CD4-positive, alpha-beta T cell (primary cell): ENCODE results near the gene DHX38. TPM values are rescaled to one million over a fixed set of nuclear protein-coding genes. Genes with fewer than 3 reads are reported as not detected.

ENCODE experiments used
- ATAC-seq: fragments of 200-7000 bp; cut with Tn5 transposase; one replicate; pipeline ENCODE4 v1.10.0; 2022; ENCODE audit warnings: mild to moderate bottlenecking; ENCODE audit not compliant: poor library complexity
- CTCF ChIA-PET: fragments of 350-600 bp; sonication (Branson Sonifier 250); formaldehyde crosslinking; loops from one replicate; lab custom pipeline; 2021; ENCODE audit warnings: antibody characterized with exemption, inconsistent platforms; lab: Charles Lee
- POLR2A ChIA-PET: fragments of 350-600 bp; sonication (Branson Sonifier 250); formaldehyde crosslinking; loops from one replicate; lab custom pipeline; 2021; ENCODE audit warnings: antibody characterized with exemption, inconsistent platforms; lab: Charles Lee
- DNase-seq, 14 experiments: peaks; one replicate each; pipeline ENCODE4 v3.0.0-alpha.2; 2013 to 2020; ENCODE audit warnings: mixed read lengths in 2 of 14
- H3K27ac ChIP-seq, 2 donors: one replicate each; pipeline versions ENCODE4 v1.5.1 to v1.7.0; 2013; ENCODE audit warnings: low read length in 2 of 2, low read depth in 1 of 2, mild to moderate bottlenecking in 1 of 2
- H3K27me3 ChIP-seq, 2 experiments: 1 replicate in 1 of 2; 2 replicates in 1 of 2; pipeline versions ENCODE4 v1.6.1 to v1.7.0; 2013; ENCODE audit warnings: low read length in 2 of 2, control low read depth in 1 of 2, mild to moderate bottlenecking in 1 of 2, moderate library complexity in 1 of 2; ENCODE audit not compliant: insufficient read depth in 2 of 2, control insufficient read depth in 1 of 2
- H3K36me3 ChIP-seq: one replicate; pipeline ENCODE4 v1.6.1; 2013; ENCODE audit warnings: low read length, control low read depth; ENCODE audit not compliant: insufficient read depth
- H3K4me1 ChIP-seq: one replicate; pipeline ENCODE4 v1.6.1; 2013; ENCODE audit warnings: low read length, control low read depth; ENCODE audit not compliant: insufficient read depth
- H3K4me3 ChIP-seq: one replicate; pipeline ENCODE4 v1.5.1; 2013; ENCODE audit warnings: mild to moderate bottlenecking, low read length, moderate library complexity
- H3K9me3 ChIP-seq, 2 experiments: 1 replicate in 1 of 2; 2 replicates in 1 of 2; pipeline versions ENCODE4 v1.6.1 to v1.7.0; 2013; ENCODE audit warnings: low read length in 2 of 2, mild to moderate bottlenecking in 2 of 2, control low read depth in 1 of 2, moderate library complexity in 1 of 2; ENCODE audit not compliant: control insufficient read depth in 1 of 2, insufficient read depth in 1 of 2
- H3K27ac Mint-ChIP-seq: one replicate; pipeline ENCODE4 v1.8.0; 2020; ENCODE audit warnings: mixed read lengths
- H3K27me3 Mint-ChIP-seq: one replicate; pipeline ENCODE4 v1.8.0; 2021; ENCODE audit warnings: mixed read lengths
- H3K36me3 Mint-ChIP-seq: one replicate; pipeline ENCODE4 v1.8.0; 2021; ENCODE audit warnings: low read depth, mixed read lengths
- H3K4me1 Mint-ChIP-seq: one replicate; pipeline ENCODE4 v1.8.0; 2021; ENCODE audit warnings: low read depth, mixed read lengths
- H3K4me3 Mint-ChIP-seq: one replicate; pipeline ENCODE4 v1.8.0; 2020; ENCODE audit warnings: mild to moderate bottlenecking, mixed read lengths
- H3K9me3 Mint-ChIP-seq: one replicate; pipeline ENCODE4 v1.8.0; 2020; ENCODE audit warnings: mixed read lengths
- CTCF ChIP-seq: fragments of 200-600 bp; IDR thresholded peaks from one replicate; pipeline ENCODE4 v1.8.0; 2022; ENCODE audit warnings: antibody characterized with exemption, mild to moderate bottlenecking
- intact Hi-C, 2 experiments: fragments of 100-400 bp; cut with DNase I in 1 of 2; cut with micrococcal nuclease in 1 of 2; formaldehyde crosslinking; loops; one replicate each; pipeline versions ENCODE4 v1.15.1 to v1.9.0; 2023 to 2025; cut with DNase I, micrococcal nuclease
- total RNA-seq, 174 experiments: library from RNA in 2 of 174; stranded (reverse) in 2 of 174; gene quantifications; one replicate each; pipeline ENCODE4 v1.2.3 and lab custom pipeline; 2021 to 2026

The DHX38 gene
- total RNA-seq, 2 experiments from 2014 or later: 103 to 109 TPM

DNA sequence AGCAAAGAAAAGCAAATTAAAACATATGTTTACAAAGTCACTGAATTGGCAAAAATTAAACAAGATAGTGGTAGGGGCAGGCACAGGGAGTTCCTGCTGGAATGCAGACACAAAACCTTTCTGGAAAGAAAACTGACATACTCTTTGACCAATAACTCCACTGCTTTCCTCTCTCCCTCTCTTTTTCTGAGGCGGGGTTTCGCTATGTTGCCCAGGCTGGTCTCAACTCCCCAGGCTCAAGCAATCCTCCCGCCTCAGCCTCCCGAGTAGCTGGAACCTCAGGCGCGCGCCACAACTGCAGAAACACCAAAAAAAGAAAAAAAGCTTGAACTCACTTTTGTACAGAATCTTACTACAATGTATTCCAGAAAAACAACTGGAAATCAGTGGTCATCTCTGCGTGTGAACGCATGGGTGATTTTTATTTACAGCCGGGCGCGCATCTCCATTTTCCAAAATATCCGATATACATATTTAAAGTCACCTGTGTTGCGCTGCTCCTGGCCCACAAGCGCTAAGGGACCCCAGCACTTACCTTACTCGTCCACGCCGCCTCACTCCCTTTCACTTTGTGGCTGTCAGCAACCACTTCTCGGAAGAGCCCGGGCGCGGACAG, 707 bp upstream of the DHX38 start:
- no peaks in the 10 kb centered on the region for H3K9me3 ChIP-seq
- peaks cover 71% of the 10 kb centered on the region for H3K4me1 Mint-ChIP-seq
- intact Hi-C loops: loop anchor here (1.0 to 10.0 kb wide), 6 partner anchors 84 to 631 kb away; partner anchors contain the start of genes PHLPP2 (in 1 of the 2) and ZNF23 (in 1 of the 2)
- peaks cover 76% of the 10 kb centered on the region for H3K36me3 Mint-ChIP-seq
- DNase-seq: no peak
- peak; percentile 11 for ATAC-seq
- no peak for TF ChIP-seq CTCF
- H3K4me3 ChIP-seq: peak overlapping the region; percentile 88
- H3K27ac Mint-ChIP-seq: peak overlapping the region; percentile 94
- no peaks in the 10 kb centered on the region for H3K27me3 Mint-ChIP-seq
- ChIA-PET CTCF (interaction anchor here (0.9 to 1.2 kb wide), 2 partner anchors 10 to 528 kb away, joined by 3 to 4 read pairs; no protein-coding TSS in a partner anchor), POLR2A (interaction anchor here (1.2 to 1.8 kb wide), 3 partner anchors 211 to 572 kb away, joined by 5 to 9 read pairs (median 6); no protein-coding TSS in a partner anchor)
- H3K36me3 ChIP-seq: peaks cover 47% of the 10 kb centered on the region
- H3K4me3 Mint-ChIP-seq: peak overlapping the region; percentile 95
- no peaks in the 10 kb centered on the region for H3K27me3 ChIP-seq
- no peaks in the 10 kb centered on the region for H3K9me3 Mint-ChIP-seq
- H3K27ac ChIP-seq: peak overlapping the region; percentile 91
- peaks cover 27% of the 10 kb centered on the region for H3K4me1 ChIP-seq

GRCh38 chr16:72094266-72094610, 591 bp downstream of the DHX38 start:
- Mint-ChIP-seq H3K27me3 (no peaks in the 10 kb centered on the region), H3K4me1 (peaks cover 71% of the 10 kb centered on the region), H3K4me3 (peak overlapping the region; percentile 95), H3K9me3 (no peaks in the 10 kb centered on the region), H3K27ac (peak overlapping the region; percentile 94), H3K36me3 (peaks cover 76% of the 10 kb centered on the region)
- Histone ChIP-seq H3K27me3 (no peaks in the 10 kb centered on the region), H3K27ac (peak overlapping the region; percentile 91), H3K4me1 (peaks cover 27% of the 10 kb centered on the region), H3K36me3 (peaks cover 46% of the 10 kb centered on the region), H3K9me3 (no peaks in the 10 kb centered on the region), H3K4me3 (peak overlapping the region; percentile 88)
- CTCF ChIA-PET: no interaction called here
- TF ChIP-seq CTCF: no peak
- DNase-seq (no peak), ATAC-seq (no peak)
- intact Hi-C loops: loop anchor here (2.0 to 10.0 kb wide), 5 partner anchors 369 to 632 kb away; partner anchors contain the start of genes PHLPP2 (in 1 of the 2) and ZNF23 (in 1 of the 2)
- POLR2A ChIA-PET: interaction anchor here (0.9 to 1.4 kb wide), 2 partner anchors 286 to 529 kb away, joined by 4 to 9 read pairs; partner anchors contain the start of gene AP1G1

- H3K27me3 Mint-ChIP-seq: no peaks in the 10 kb centered on the region
- no peaks in the 10 kb centered on the region for H3K9me3 Mint-ChIP-seq
- DNase-seq: no peak
- Histone ChIP-seq H3K4me1 (peaks cover 14% of the 10 kb centered on the region), H3K4me3 (no peak overlapping the region), H3K9me3 (no peaks in the 10 kb centered on the region), H3K27me3 (no peaks in the 10 kb centered on the region), H3K36me3 (peaks cover 79% of the 10 kb centered on the region), H3K27ac (no peak overlapping the region)
- TF ChIP-seq CTCF: no peak
- peaks cover 90% of the 10 kb centered on the region for H3K36me3 Mint-ChIP-seq
- ChIA-PET POLR2A (no interaction called here), CTCF (no interaction called here)
- H3K27ac Mint-ChIP-seq: no peak overlapping the region
- peaks cover 34% of the 10 kb centered on the region for H3K4me1 Mint-ChIP-seq
- no peak overlapping the region for H3K4me3 Mint-ChIP-seq
- intact Hi-C loops: loop anchor here (1.0 to 10.0 kb wide), 4 partner anchors 33 to 566 kb away; partner anchors contain the start of gene PHLPP2 (in 1 of the 2)
- ATAC-seq: peak; percentile 4
Measured at GRCh38 chr16:72098936-72099335, 5.3 kb downstream of the DHX38 start.
